Spleen (tissue), 11 donors: ENCODE measurements around the gene PSMG3. TPM values are rescaled to one million over a fixed set of nuclear protein-coding genes. Genes with fewer than 3 reads are reported as not detected.

ENCODE experiments used
- DNase-seq: peaks from one replicate; pipeline ENCODE4 v3.0.0-alpha.2; 2020
- H3K27ac ChIP-seq, 8 donors: fragments of 200-600 bp; sonication (generic) in 7 of 8; 1 replicate in 4 of 8; 2 replicates in 4 of 8; pipeline versions ENCODE4 v1.5.0 to v1.8.0; 2016 to 2021; ENCODE audit warnings: inconsistent platforms in 4 of 8, mild to moderate bottlenecking in 4 of 8, moderate library complexity in 1 of 8
- H3K27me3 ChIP-seq, 7 donors: fragments of 200-600 bp; sonication (generic) in 6 of 7; replicated peaks in 1 of 7; 1 replicate in 4 of 7; 2 replicates in 3 of 7; pipeline versions ENCODE4 v1.5.0 to v1.8.0; 2016 to 2021; ENCODE audit warnings: inconsistent platforms in 3 of 7, mild to moderate bottlenecking in 1 of 7
- H3K36me3 ChIP-seq, 6 donors: fragments of 200-600 bp; sonication (generic) in 5 of 6; 1 replicate in 4 of 6; 2 replicates in 2 of 6; pipeline versions ENCODE4 v1.5.0 to v1.8.0; 2016 to 2021; ENCODE audit warnings: inconsistent platforms in 2 of 6
- H3K4me1 ChIP-seq, 6 donors: fragments of 200-600 bp; sonication (generic) in 5 of 6; 1 replicate in 3 of 6; 2 replicates in 3 of 6; pipeline versions ENCODE4 v1.5.0 to v1.8.0; 2016 to 2021; ENCODE audit warnings: inconsistent platforms in 3 of 6
- H3K4me3 ChIP-seq, 8 donors: fragments of 200-600 bp; sonication (generic) in 7 of 8; 1 replicate in 4 of 8; 2 replicates in 4 of 8; pipeline versions ENCODE4 v1.5.0 to v1.8.0; 2016 to 2021; ENCODE audit warnings: inconsistent platforms in 4 of 8, mild to moderate bottlenecking in 4 of 8, moderate library complexity in 2 of 8
- H3K9me3 ChIP-seq, 8 donors: fragments of 200-600 bp; sonication (generic) in 7 of 8; 1 replicate in 4 of 8; 2 replicates in 4 of 8; pipeline versions ENCODE4 v1.5.0 to v1.8.0; 2016 to 2021; ENCODE audit warnings: inconsistent platforms in 4 of 8
- POLR2A ChIP-seq, 3 donors: fragments of 450-650 bp; IDR thresholded peaks; one replicate each; pipeline ENCODE4 v1.5.1; 2017; ENCODE audit warnings: antibody characterized with exemption in 3 of 3, mild to moderate bottlenecking in 1 of 3
- POLR2AphosphoS5 ChIP-seq, 3 donors: sonication (generic); formaldehyde crosslinking; IDR thresholded peaks; one replicate each; pipeline ENCODE4 v1.5.1; 2017; ENCODE audit warnings: antibody characterized with exemption in 3 of 3
- WGBS, 5 donors: extraction: QIAGEN DNeasy Blood & Tissue Kit in 3 of 5; methylation state at CpG; one replicate each; pipeline versions ENCODE4 v1.1.5 to v1.1.7; 2013 to 2018; 5-methylcytosine and 5-hydroxymethylcytosine counted together
- intact Hi-C: fragments of 100-400 bp; cut with DNase I; formaldehyde crosslinking; loops from one replicate; pipeline ENCODE4 v1.15.0; 2023; ENCODE audit warnings: low total_unique reads
- polyA plus RNA-seq, 3 donors: library from polyadenylated mRNA; stranded (reverse); fragments of 200-250 nt; gene quantifications; one replicate each; pipeline ENCODE4 v1.2.1, GENCODE V29; 2013
- total RNA-seq, 7 donors: library from RNA; depleted of rRNA in 3 of 7; stranded (reverse); fragments of >200 nt in 3 of 7; fragmentation: NEBNext Ultra II Directional in 4 of 7; extraction: Animal tissue kit (Norgen Biotek cat#: 25700) in 4 of 7; gene quantifications; one replicate each; pipeline versions ENCODE4 v1.1.0 to v1.2.1, GENCODE V29; 2016 to 2021
- TF ChIP-seq, protein P1 (sequence below), 11 experiments: fragments of 200-600 bp in 7 of 11; fragments of 450-650 bp in 4 of 11; sonication (generic) in 4 of 11; IDR thresholded peaks in 8 of 11; conservative IDR thresholded peaks in 3 of 11; 1 replicate in 7 of 11; 2 replicates in 4 of 11; pipeline versions ENCODE4 v1.4.0 to v1.8.0; 2016 to 2021; ENCODE audit warnings: antibody characterized with exemption in 11 of 11, inconsistent platforms in 4 of 11, mild to moderate bottlenecking in 1 of 11
- donor health status: healthy with polysubstance abuse.
- donor health status: DM: no; HTN: no; CAD: no; lungs with moderate emphysema.
- donor health status: DM: no; HTN: no; CAD: no.
- donor health status: Bipolar disorder and iron deficiency.
- donor health status: healthy.
- donor health status: DM: no; HTN: no; CAD: no.
- donor health status: DM: yes; HTN: yes; CAD: no.

Gene PSMG3
- total and polyA plus RNA-seq, 10 donors, result 18.2 to 89.9 (median 30.9) TPM

DNA sequence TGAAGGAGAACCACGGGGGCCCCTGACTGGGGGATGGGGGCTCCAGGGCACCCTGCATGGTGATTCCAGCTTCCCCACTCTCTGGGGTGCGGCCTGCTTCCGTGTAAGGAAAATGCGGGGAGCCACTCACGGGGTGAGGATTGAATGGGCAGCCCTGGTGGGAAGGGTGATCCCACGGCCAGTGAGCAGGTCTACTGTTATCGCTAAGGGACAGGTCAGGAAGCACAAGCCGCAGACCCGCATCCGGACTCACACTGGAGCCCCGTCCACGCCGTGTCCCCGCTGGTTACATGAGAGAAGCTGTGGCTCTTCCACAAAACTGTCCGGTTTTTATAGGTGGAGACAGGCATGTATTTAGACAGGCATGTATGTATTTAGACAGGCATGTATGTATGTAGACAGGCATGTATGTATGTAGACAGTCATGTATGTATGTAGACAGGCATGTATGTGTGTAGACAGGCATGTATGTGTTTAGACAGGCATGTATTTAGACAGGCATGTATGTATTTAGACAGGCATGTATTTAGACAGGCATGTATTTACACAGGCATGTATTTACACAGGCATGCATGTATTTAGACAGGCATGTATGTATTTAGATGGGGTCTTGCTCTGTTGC is 5.7 kb downstream of the PSMG3 start:
- Histone ChIP-seq H3K36me3 (peaks cover 0 to 39% (median 24%) of the 10 kb centered on the region in 6 donors), H3K4me3 (no peak overlapping the region), H3K27me3 (peaks cover 0 to 25% (median 0%) of the 10 kb centered on the region in 7 donors), H3K27ac (no peak overlapping the region), H3K4me1 (peaks cover 2 to 19% (median 15%) of the 10 kb centered on the region in 6 donors), H3K9me3 (no peaks in the 10 kb centered on the region)
- TF ChIP-seq POLR2A (IDR thresholded peaks at IDR 0.05) (no peak), POLR2AphosphoS5 (IDR thresholded peaks at IDR 0.05) (no peak)
- TF ChIP-seq, protein P1, sequence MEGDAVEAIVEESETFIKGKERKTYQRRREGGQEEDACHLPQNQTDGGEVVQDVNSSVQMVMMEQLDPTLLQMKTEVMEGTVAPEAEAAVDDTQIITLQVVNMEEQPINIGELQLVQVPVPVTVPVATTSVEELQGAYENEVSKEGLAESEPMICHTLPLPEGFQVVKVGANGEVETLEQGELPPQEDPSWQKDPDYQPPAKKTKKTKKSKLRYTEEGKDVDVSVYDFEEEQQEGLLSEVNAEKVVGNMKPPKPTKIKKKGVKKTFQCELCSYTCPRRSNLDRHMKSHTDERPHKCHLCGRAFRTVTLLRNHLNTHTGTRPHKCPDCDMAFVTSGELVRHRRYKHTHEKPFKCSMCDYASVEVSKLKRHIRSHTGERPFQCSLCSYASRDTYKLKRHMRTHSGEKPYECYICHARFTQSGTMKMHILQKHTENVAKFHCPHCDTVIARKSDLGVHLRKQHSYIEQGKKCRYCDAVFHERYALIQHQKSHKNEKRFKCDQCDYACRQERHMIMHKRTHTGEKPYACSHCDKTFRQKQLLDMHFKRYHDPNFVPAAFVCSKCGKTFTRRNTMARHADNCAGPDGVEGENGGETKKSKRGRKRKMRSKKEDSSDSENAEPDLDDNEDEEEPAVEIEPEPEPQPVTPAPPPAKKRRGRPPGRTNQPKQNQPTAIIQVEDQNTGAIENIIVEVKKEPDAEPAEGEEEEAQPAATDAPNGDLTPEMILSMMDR (IDR thresholded peaks at IDR 0.05 in 8 of 11, conservative IDR thresholded peaks at IDR 0.05 in 3 of 11), result no peak
- no peak for DNase-seq
- 63 to 86% (median 75%) methylated on average over 15 of the region's 15 CpGs for WGBS, 5 donors
- intact Hi-C loops, result no loop called here

DNA sequence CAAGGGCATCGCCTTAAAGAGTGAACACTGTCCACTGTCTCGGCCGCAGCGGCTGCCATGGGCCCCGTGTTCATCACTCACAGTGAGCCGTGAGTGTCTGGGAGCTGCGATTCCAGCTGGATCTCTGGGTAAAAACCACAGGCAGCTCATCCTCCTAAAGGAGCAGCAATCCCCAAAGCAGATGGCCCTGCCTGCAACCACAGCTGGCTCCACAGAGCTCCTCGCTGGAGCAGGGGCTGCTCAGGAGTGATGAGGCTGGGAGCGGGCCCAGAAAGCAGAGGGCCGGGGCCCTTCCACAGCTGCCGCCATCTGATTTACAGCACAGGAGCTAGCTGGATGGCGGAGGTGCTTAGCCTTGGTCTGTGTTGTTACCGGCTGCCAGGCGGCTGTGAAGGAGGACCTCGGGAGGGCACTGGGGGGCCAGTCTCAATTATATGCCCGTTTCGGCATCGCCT is 7.2 kb downstream of the PSMG3 start:
- Histone ChIP-seq H3K4me1 (peaks cover 0 to 4% (median 2%) of the 10 kb centered on the region in 6 donors), H3K27me3 (peaks cover 0 to 26% (median 0%) of the 10 kb centered on the region in 7 donors), H3K27ac (no peak overlapping the region), H3K36me3 (peaks cover 0 to 28% (median 19%) of the 10 kb centered on the region in 6 donors), H3K9me3 (no peaks in the 10 kb centered on the region), H3K4me3 (no peak overlapping the region)
- intact Hi-C loops, result no loop called here
- 74 to 84% (median 83%) methylated on average over 17 to 18 of the region's 18 CpGs for WGBS, 5 donors
- DNase-seq, result no peak
- no peak for TF ChIP-seq POLR2AphosphoS5 (IDR thresholded peaks at IDR 0.05)
- TF ChIP-seq, protein P1 (IDR thresholded peaks at IDR 0.05 in 8 of 11, conservative IDR thresholded peaks at IDR 0.05 in 3 of 11), result no peak
- no peak for TF ChIP-seq POLR2A (IDR thresholded peaks at IDR 0.05)

DNA sequence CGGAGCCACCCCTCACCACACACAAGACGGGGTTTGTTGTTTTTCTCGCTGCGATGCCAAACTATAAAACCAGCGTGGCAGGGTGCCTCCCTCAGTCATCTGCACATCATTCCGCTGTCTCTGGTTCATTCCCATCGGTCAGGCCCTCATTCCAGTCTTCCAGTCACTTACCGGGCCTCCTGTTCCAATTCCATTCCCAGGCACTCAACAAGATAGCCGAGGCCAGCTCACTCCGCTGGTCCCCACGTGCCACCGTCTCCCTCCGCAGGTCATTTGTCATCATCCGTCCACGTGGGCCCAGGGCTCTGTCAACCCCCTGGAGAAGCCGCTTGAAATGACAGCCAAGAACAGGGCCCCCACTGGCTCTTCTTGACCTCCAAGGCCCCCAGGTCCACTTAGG is 7.7 kb downstream of the PSMG3 start:
- Histone ChIP-seq H3K9me3 (no peaks in the 10 kb centered on the region), H3K4me1 (no peaks in the 10 kb centered on the region), H3K27me3 (peaks cover 0 to 26% (median 0%) of the 10 kb centered on the region in 7 donors), H3K27ac (no peak overlapping the region), H3K36me3 (peaks cover 0 to 23% (median 14%) of the 10 kb centered on the region in 6 donors), H3K4me3 (no peak overlapping the region)
- WGBS, 5 donors, result 68 to 88% (median 81%) methylated on average over 16 of the region's 16 CpGs
- TF ChIP-seq POLR2A (IDR thresholded peaks at IDR 0.05), result no peak
- TF ChIP-seq, protein P1 (IDR thresholded peaks at IDR 0.05 in 8 of 11, conservative IDR thresholded peaks at IDR 0.05 in 3 of 11), result no peak
- intact Hi-C loops, result no loop called here
- DNase-seq, result no peak

DNA sequence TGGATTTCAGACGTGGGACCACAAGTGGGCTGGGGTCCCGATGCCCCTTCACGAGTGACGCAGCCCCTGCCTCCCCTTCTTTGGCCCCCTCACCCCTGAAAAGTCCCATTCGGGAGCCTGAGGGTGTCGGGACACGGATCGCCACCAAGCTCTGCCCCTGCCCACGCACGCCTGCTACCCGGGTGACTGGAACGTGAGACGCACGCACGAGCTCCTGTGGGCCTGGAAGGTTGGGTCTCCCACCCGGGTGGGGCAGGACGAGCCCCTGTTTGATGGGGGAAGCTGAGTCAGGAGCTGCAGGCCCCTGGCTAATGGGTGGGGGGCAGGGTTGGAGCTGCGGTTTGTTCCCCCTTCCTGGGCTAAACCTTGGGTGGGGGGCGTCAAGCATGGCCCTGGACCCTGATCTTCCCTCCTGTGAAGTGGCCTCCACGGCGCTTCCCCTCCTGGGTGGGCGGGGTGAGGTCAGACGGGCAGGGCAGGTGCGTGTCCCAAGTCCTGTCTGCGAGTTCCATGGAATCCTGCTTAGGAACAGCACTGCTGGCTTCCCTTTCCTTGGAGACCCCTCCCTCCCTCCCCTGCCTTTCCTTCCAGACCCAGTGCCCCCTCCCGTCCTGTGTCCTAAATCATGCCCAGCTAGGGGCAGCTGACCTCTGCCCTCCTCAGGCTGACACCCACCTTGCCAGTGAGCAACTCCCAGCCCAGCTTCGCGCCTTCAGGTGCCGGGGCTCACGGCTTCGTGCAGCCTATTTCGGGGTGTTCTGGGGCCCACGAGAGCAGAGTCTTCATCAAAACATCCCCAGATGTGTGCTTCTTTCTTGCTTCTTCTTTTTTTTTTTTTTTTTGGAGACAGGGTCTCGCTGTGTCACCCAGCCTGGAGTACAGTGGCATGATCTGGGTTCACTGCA is 8.5 kb downstream of the PSMG3 start:
- intact Hi-C loops, result no loop called here
- 81 to 88% (median 86%) methylated on average over 28 to 34 of the region's 34 CpGs for WGBS, 5 donors
- no peak for TF ChIP-seq POLR2A (IDR thresholded peaks at IDR 0.05)
- TF ChIP-seq POLR2AphosphoS5 (IDR thresholded peaks at IDR 0.05), result no peak
- TF ChIP-seq, protein P1 (IDR thresholded peaks at IDR 0.05 in 8 of 11, conservative IDR thresholded peaks at IDR 0.05 in 3 of 11), result no peak
- H3K36me3 ChIP-seq, result peaks cover 0 to 15% (median 5%) of the 10 kb centered on the region in 6 donors
- no peaks in the 10 kb centered on the region for H3K9me3 ChIP-seq
- H3K27ac ChIP-seq, result no peak overlapping the region
- peaks cover 0 to 26% (median 0%) of the 10 kb centered on the region in 7 donors for H3K27me3 ChIP-seq
- no peak overlapping the region for H3K4me3 ChIP-seq
- peaks cover 0 to 3% (median 1%) of the 10 kb centered on the region in 6 donors for H3K4me1 ChIP-seq
- no peak for DNase-seq
